IMR-90 (cell line): ENCODE data around the gene MND1. TPM values are rescaled to one million over a fixed set of nuclear protein-coding genes. Genes with fewer than 3 reads are reported as not detected.

Source experiments
- ATAC-seq: fragments of 200-7000 bp; cut with Tn5 transposase; 2 replicates; pipeline ENCODE4 v1.9.1; 2020; ENCODE audit warnings: low read depth, mild to moderate bottlenecking, moderate library complexity
- BruUV-seq: library from RNA; stranded (reverse); fragments of 400-500 nt; replicated peaks from 2 replicates; lab custom pipeline; 2021; lab: Mats Ljungman, UMichigan
- CTCF ChIA-PET: fragments of 300-600 bp; formaldehyde crosslinking; extraction: SDS; loops from one replicate; lab custom pipeline; 2021; ENCODE audit warnings: antibody characterized with exemption; lab: Yijun Ruan, JAX
- POLR2A ChIA-PET: fragments of 300-600 bp; sonication (Branson Sonifier 250); formaldehyde crosslinking; loops from one replicate; lab custom pipeline; 2022; ENCODE audit warnings: antibody characterized with exemption; ENCODE audit not compliant: unreplicated experiment; lab: Charles Lee
- DNase-seq: peaks from one replicate; pipeline ENCODE4 v3.0.0; 2013
- H2AFZ ChIP-seq: replicated peaks from 2 replicates; pipeline ENCODE3; 2013; ENCODE audit warnings: low read length, mild to moderate bottlenecking; ENCODE audit not compliant: poor library complexity
- H2AK5ac ChIP-seq: 2 replicates; pipeline ENCODE4 v1.6.1; 2013; ENCODE audit warnings: low read depth, low read length, inconsistent platforms
- H2AK9ac ChIP-seq: replicated peaks from 2 replicates; pipeline ENCODE3; 2013; ENCODE audit warnings: mild to moderate bottlenecking, low read depth, low read length, moderate library complexity; ENCODE audit not compliant: poor library complexity
- H2BK120ac ChIP-seq: 2 replicates; pipeline ENCODE4 v1.6.1; 2013; ENCODE audit warnings: low read depth, low read length, inconsistent platforms
- H2BK15ac ChIP-seq: 3 replicates; pipeline ENCODE4 v1.6.1; 2013; ENCODE audit warnings: low read depth, low read length, inconsistent platforms
- H2BK20ac ChIP-seq: 2 replicates; pipeline ENCODE4 v1.6.1; 2013; ENCODE audit warnings: low read depth, mild to moderate bottlenecking, inconsistent platforms, low read length, moderate library complexity
- H2BK5ac ChIP-seq: 2 replicates; pipeline ENCODE4 v1.6.1; 2013; ENCODE audit warnings: mild to moderate bottlenecking, low read depth, low read length, inconsistent platforms; ENCODE audit not compliant: poor library complexity, severe bottlenecking
- H3K14ac ChIP-seq: replicated peaks from 2 replicates; pipeline ENCODE4 v1.6.1; 2013; ENCODE audit warnings: low read depth, low read length, inconsistent platforms
- H3K18ac ChIP-seq: 2 replicates; pipeline ENCODE4 v1.6.1; 2013; ENCODE audit warnings: low read depth, low read length, control low read depth
- H3K23ac ChIP-seq: 2 replicates; pipeline ENCODE4 v1.6.1; 2013; ENCODE audit warnings: low read depth, low read length, inconsistent platforms
- H3K27ac ChIP-seq: 2 replicates; pipeline ENCODE4 v1.5.1; 2013; ENCODE audit warnings: mild to moderate bottlenecking, control low read depth, low read length; ENCODE audit not compliant: insufficient read depth
- H3K27me3 ChIP-seq: 2 replicates; pipeline ENCODE4 v1.6.1; 2013; ENCODE audit warnings: low read length; ENCODE audit not compliant: control insufficient read depth, insufficient read depth
- H3K36me3 ChIP-seq: 2 replicates; pipeline ENCODE4 v1.6.1; 2013; ENCODE audit warnings: low read length, mixed read lengths; ENCODE audit not compliant: control insufficient read depth, insufficient read depth
- H3K4ac ChIP-seq: 2 replicates; pipeline ENCODE4 v1.6.1; 2013; ENCODE audit warnings: low read depth, low read length, inconsistent platforms
- H3K4me1 ChIP-seq: 2 replicates; pipeline ENCODE4 v1.6.1; 2013; ENCODE audit warnings: low read length, mixed read lengths; ENCODE audit not compliant: control insufficient read depth, insufficient read depth
- H3K4me2 ChIP-seq: 2 replicates; pipeline ENCODE4 v1.6.1; 2013; ENCODE audit warnings: low read depth, mild to moderate bottlenecking, control low read depth, low read length, moderate library complexity
- H3K4me3 ChIP-seq: 2 replicates; pipeline ENCODE4 v1.5.1; 2013; ENCODE audit warnings: low read depth, mild to moderate bottlenecking, control low read depth, low read length, moderate library complexity; ENCODE audit not compliant: insufficient read depth
- H3K56ac ChIP-seq: 2 replicates; pipeline ENCODE4 v1.6.1; 2013; ENCODE audit warnings: low read length, inconsistent platforms; ENCODE audit not compliant: insufficient read depth; ENCODE audit errors: extremely low read depth
- H3K79me1 ChIP-seq, 2 experiments: 2 replicates each; pipeline ENCODE4 v1.6.1; 2013; ENCODE audit warnings: low read length in 2 of 2, inconsistent platforms in 1 of 2, low read depth in 1 of 2
- H3K9ac ChIP-seq: 2 replicates; pipeline ENCODE4 v1.6.1; 2013; ENCODE audit warnings: low read depth, low read length, control low read depth
- H3K9me1 ChIP-seq: 2 replicates; pipeline ENCODE4 v1.6.1; 2013; ENCODE audit warnings: low read length, inconsistent platforms; ENCODE audit not compliant: insufficient read depth
- H3K9me3 ChIP-seq: 2 replicates; pipeline ENCODE4 v1.6.1; 2013; ENCODE audit warnings: low read length; ENCODE audit not compliant: control insufficient read depth, insufficient read depth
- H4K20me1 ChIP-seq: 2 replicates; pipeline ENCODE4 v1.6.1; 2013; ENCODE audit warnings: low read length, inconsistent platforms; ENCODE audit not compliant: insufficient read depth
- H4K5ac ChIP-seq: 2 replicates; pipeline ENCODE4 v1.6.1; 2013; ENCODE audit warnings: mild to moderate bottlenecking, low read depth, low read length, control low read depth
- H4K8ac ChIP-seq, 2 experiments: 2 replicates each; pipeline ENCODE4 v1.6.1; 2013; ENCODE audit warnings: low read depth in 2 of 2, low read length in 2 of 2, control low read depth in 1 of 2, inconsistent platforms in 1 of 2
- H4K91ac ChIP-seq: 2 replicates; pipeline ENCODE4 v1.6.1; 2013; ENCODE audit warnings: low read depth, low read length, inconsistent platforms; ENCODE audit not compliant: insufficient read depth
- BHLHE40 ChIP-seq: fragments of 150-350 bp; IDR thresholded peaks from 2 replicates; pipeline ENCODE4 v1.6.1; 2016; ENCODE audit warnings: mild to moderate bottlenecking, low read depth, low read length
- CEBPB ChIP-seq: IDR thresholded peaks from 2 replicates; pipeline ENCODE4 v1.6.1; 2012; ENCODE audit warnings: low read depth, low read length, improper control_type of control experiment
- CHD1 ChIP-seq: IDR thresholded peaks from 2 replicates; pipeline ENCODE4 v1.6.1; 2012; ENCODE audit warnings: low read depth, low read length, improper control_type of control experiment
- CTCF ChIP-seq: conservative IDR thresholded peaks from 2 replicates; pipeline ENCODE4 v1.5.1; 2012; ENCODE audit warnings: mild to moderate bottlenecking, low read depth, low read length, improper control_type of control experiment
- ELK1 ChIP-seq: fragments of 150-350 bp; IDR thresholded peaks from 2 replicates; pipeline ENCODE4 v1.6.1; 2016; ENCODE audit warnings: low read depth, mild to moderate bottlenecking, low read length, moderate library complexity, borderline replicate concordance
- FOS ChIP-seq: fragments of 150-350 bp; IDR thresholded peaks from 2 replicates; pipeline ENCODE4 v1.6.1; 2016; ENCODE audit warnings: low read depth, low read length
- MAFK ChIP-seq: IDR thresholded peaks from 2 replicates; pipeline ENCODE4 v1.6.1; 2012; ENCODE audit warnings: low read depth, low read length, improper control_type of control experiment
- MAZ ChIP-seq: IDR thresholded peaks from 2 replicates; pipeline ENCODE4 v1.6.1; 2012; ENCODE audit warnings: low read depth, mild to moderate bottlenecking, low read length, improper control_type of control experiment, moderate library complexity, borderline replicate concordance
- MXI1 ChIP-seq: IDR thresholded peaks from 2 replicates; pipeline ENCODE4 v1.6.1; 2012; ENCODE audit warnings: low read depth, mild to moderate bottlenecking, low read length, moderate library complexity, borderline replicate concordance
- NFE2L2 ChIP-seq: fragments of 150-350 bp; IDR thresholded peaks from 2 replicates; pipeline ENCODE4 v1.6.1; 2016; ENCODE audit warnings: low read depth, mild to moderate bottlenecking, low read length
- POLR2A ChIP-seq: IDR thresholded peaks from 2 replicates; pipeline ENCODE4 v1.6.1; 2012; ENCODE audit warnings: mild to moderate bottlenecking, low read depth, low read length
- RAD21 ChIP-seq: IDR thresholded peaks from 2 replicates; pipeline ENCODE4 v1.6.1; 2012; ENCODE audit warnings: low read length, improper control_type of control experiment
- RCOR1 ChIP-seq: IDR thresholded peaks from 2 replicates; pipeline ENCODE4 v1.6.1; 2012; ENCODE audit warnings: mild to moderate bottlenecking, low read length, improper control_type of control experiment; ENCODE audit not compliant: insufficient replicate concordance
- RFX5 ChIP-seq: IDR thresholded peaks from 2 replicates; pipeline ENCODE4 v1.8.0; 2012; ENCODE audit warnings: low read depth, mild to moderate bottlenecking, low read length, moderate library complexity
- SMC3 ChIP-seq: fragments of 150-350 bp; IDR thresholded peaks from 2 replicates; pipeline ENCODE4 v1.6.1; 2016; ENCODE audit warnings: low read depth, mild to moderate bottlenecking, antibody characterized with exemption, low read length, moderate library complexity
- USF2 ChIP-seq: fragments of 150-350 bp; IDR thresholded peaks from 2 replicates; pipeline ENCODE4 v1.6.1; 2017; ENCODE audit warnings: mild to moderate bottlenecking, antibody characterized with exemption, low read length, low read depth
- WGBS, 2 experiments: methylation state at CpG; one replicate each; pipeline versions ENCODE4 v1.1.5 to v1.1.7; 2013; ENCODE audit warnings: missing lambda C conversion rate in 2 of 2; ENCODE audit not compliant: insufficient read length in 1 of 2; ENCODE audit errors: extremely low coverage in 2 of 2; 5-methylcytosine and 5-hydroxymethylcytosine counted together
- dilution Hi-C: fragments of 300-500 bp; cut with HindIII; formaldehyde crosslinking; loops from one replicate; pipeline ENCODE4 v1.14.3; 2018; ENCODE audit warnings: low sequenced_read_pairs; ENCODE audit not compliant: unreplicated experiment
- in situ Hi-C: fragments of 300-500 bp; cut with MboI; formaldehyde crosslinking; loops from 3 replicates; pipeline ENCODE4 v1.14.3; 2019; ENCODE audit warnings: low sequenced_read_pairs, inconsistent platforms, mixed read lengths
- intact Hi-C: fragments of 100-400 bp; cut with micrococcal nuclease; formaldehyde crosslinking; loops from 2 replicates; pipeline ENCODE4 v1.10.0; 2022
- polyA plus RNA-seq, 3 experiments: library from polyadenylated mRNA; depleted of rRNA; stranded (reverse); fragments of >200 nt; gene quantifications; 2 replicates each; pipeline ENCODE4 v1.2.3, GENCODE V29; 2012; ENCODE audit warnings: low replicate concordance in 1 of 3
- total RNA-seq: library from RNA; depleted of rRNA; stranded (reverse); fragments of >200 nt; gene quantifications from 2 replicates; pipeline ENCODE4 v1.2.3, GENCODE V29; 2012

MND1 gene
- total and polyA plus RNA-seq, 2 of the 4 experiments (the other 2 are of a cell fraction): 0.36 to 3.5 TPM

GRCh38 chr4:153451911-153452657, 107.6 kb downstream of the MND1 start:
- Histone ChIP-seq H3K4ac (no peak overlapping the region), H3K14ac (no peak overlapping the region), H4K5ac (no peak overlapping the region), H2AK9ac (peak overlapping the region; percentile 33), H4K20me1 (no peaks in the 10 kb centered on the region), H2BK5ac (no peak overlapping the region), H3K4me1 (peaks cover 5% of the 10 kb centered on the region), H4K8ac (no peak overlapping the region), H3K79me1 (no peaks in the 10 kb centered on the region), H3K9me3 (no peaks in the 10 kb centered on the region), H2AFZ (peak overlapping the region; percentile 26), H3K9ac (no peak overlapping the region), H3K4me2 (no peak overlapping the region), H3K9me1 (no peaks in the 10 kb centered on the region), H2BK120ac (no peak overlapping the region), H3K18ac (no peak overlapping the region), H3K56ac (no peak overlapping the region), H3K27ac (no peak overlapping the region), H3K27me3 (no peaks in the 10 kb centered on the region), H2BK15ac (no peak overlapping the region), H3K4me3 (no peak overlapping the region), H2AK5ac (no peak overlapping the region; the same call in 1 of the 2 replicates), H4K91ac (no peak overlapping the region), H3K36me3 (no peaks in the 10 kb centered on the region), H2BK20ac (no peak overlapping the region), H3K23ac (no peak overlapping the region)
- WGBS, 2 experiments: 84% methylated on average over 18 of the region's 27 CpGs; no CpG with 5 or more reads in 1 of the 2 experiments
- dilution Hi-C loops (no loop called here), in situ Hi-C loops (no loop called here), intact Hi-C loops (no loop called here)
- no TSS peak for BruUV-seq
- ATAC-seq (no peak), DNase-seq (no peak)
- POLR2A ChIA-PET: no interaction called here
- CTCF ChIA-PET: no interaction called here
- TF ChIP-seq MAZ: no peak
- no peak for TF ChIP-seq POLR2A
- no peak for TF ChIP-seq BHLHE40
- no peak for TF ChIP-seq FOS
- TF ChIP-seq RCOR1: no peak
- TF ChIP-seq MXI1: no peak
- no peak for TF ChIP-seq SMC3
- no peak for TF ChIP-seq RFX5
- no peak for TF ChIP-seq USF2
- TF ChIP-seq CTCF: no peak
- TF ChIP-seq NFE2L2: no peak
- TF ChIP-seq CEBPB: no peak
- TF ChIP-seq RAD21: no peak
- TF ChIP-seq CHD1: no peak
- TF ChIP-seq MAFK: no peak
- TF ChIP-seq ELK1: no peak
